OCI-LY3 (cell line): Measurements from ENCODE around the gene LGMN.

Source experiments
- H2AFZ ChIP-seq: fragments of 200-600, 300-600 bp; shearing (Covaris generic); 2 replicates; pipeline ENCODE4 v1.6.0; 2014; ENCODE audit warnings: antibody characterized with exemption, low read depth, low read length
- H3K27ac ChIP-seq: fragments of 200-600, 300-600 bp; sonication (generic); 2 replicates; pipeline ENCODE4 v1.5.1; 2014; ENCODE audit warnings: mild to moderate bottlenecking, low read length, moderate library complexity, mixed read lengths
- H3K27me3 ChIP-seq: fragments of 200-600, 300-600 bp; sonication (generic); 2 replicates; pipeline ENCODE4 v1.6.1; 2014; ENCODE audit warnings: low read depth, low read length, mixed read lengths
- H3K36me3 ChIP-seq: fragments of 200-600, 300-600 bp; sonication (generic); replicated peaks from 2 replicates; pipeline ENCODE3; 2014; ENCODE audit warnings: low read depth, low read length, mixed read lengths
- H3K4me1 ChIP-seq: fragments of 300-600, 200-600 bp; sonication (generic); 2 replicates; pipeline ENCODE4 v1.6.1; 2014; ENCODE audit warnings: low read length, mixed read lengths
- H3K4me2 ChIP-seq: fragments of 200-600, 300-600 bp; sonication (generic); 2 replicates; pipeline ENCODE4 v1.6.1; 2014; ENCODE audit warnings: low read length, mixed read lengths
- H3K4me3 ChIP-seq: fragments of 300-600, 200-600 bp; sonication (generic); 2 replicates; pipeline ENCODE4 v1.5.1; 2014; ENCODE audit warnings: antibody characterized with exemption, mild to moderate bottlenecking, low read length, moderate library complexity
- H3K79me2 ChIP-seq: fragments of 300-600, 200-600 bp; shearing (Covaris generic); 2 replicates; pipeline ENCODE4 v1.6.1; 2014; ENCODE audit warnings: mild to moderate bottlenecking, low read length, mixed read lengths
- H3K9ac ChIP-seq: fragments of 300-600, 200-600 bp; shearing (Covaris generic); 2 replicates; pipeline ENCODE4 v1.6.0; 2014; ENCODE audit warnings: mild to moderate bottlenecking, low read length, moderate library complexity
- H3K9me3 ChIP-seq: fragments of 200-600, 300-600 bp; shearing (Covaris generic); 2 replicates; pipeline ENCODE4 v1.6.1; 2014; ENCODE audit warnings: low read length, mixed read lengths; ENCODE audit not compliant: insufficient read depth
- H4K20me1 ChIP-seq: fragments of 200-600, 300-600 bp; sonication (generic); 2 replicates; pipeline ENCODE4 v1.6.1; 2016; ENCODE audit warnings: low read length, mixed read lengths; ENCODE audit not compliant: insufficient read depth
- EZH2phosphoT487 ChIP-seq: fragments of 200-600 bp; shearing (Covaris generic); IDR thresholded peaks from 2 replicates; pipeline ENCODE4 v1.6.1; 2018; ENCODE audit warnings: antibody characterized with exemption, mixed run types, low read depth
- TF ChIP-seq, protein P1 (sequence below): fragments of 200-600, 300-600 bp; sonication (generic); IDR thresholded peaks from 2 replicates; pipeline ENCODE4 v1.5.1; 2014; ENCODE audit warnings: antibody characterized with exemption, low read length, low read depth

Gene LGMN

GRCh38 chr14:92694807-92695206, 53.6 kb downstream of the LGMN start:
- H3K79me2 ChIP-seq, result no peaks in the 10 kb centered on the region
- no peaks in the 10 kb centered on the region; the same call in 1 of the 2 replicates for H4K20me1 ChIP-seq
- H2AFZ ChIP-seq, result no peak overlapping the region
- no peaks in the 10 kb centered on the region for H3K36me3 ChIP-seq
- H3K9ac ChIP-seq, result no peak overlapping the region
- no peak overlapping the region for H3K4me3 ChIP-seq
- H3K27ac ChIP-seq, result no peak overlapping the region
- no peak for TF ChIP-seq EZH2phosphoT487
- TF ChIP-seq, protein P1, sequence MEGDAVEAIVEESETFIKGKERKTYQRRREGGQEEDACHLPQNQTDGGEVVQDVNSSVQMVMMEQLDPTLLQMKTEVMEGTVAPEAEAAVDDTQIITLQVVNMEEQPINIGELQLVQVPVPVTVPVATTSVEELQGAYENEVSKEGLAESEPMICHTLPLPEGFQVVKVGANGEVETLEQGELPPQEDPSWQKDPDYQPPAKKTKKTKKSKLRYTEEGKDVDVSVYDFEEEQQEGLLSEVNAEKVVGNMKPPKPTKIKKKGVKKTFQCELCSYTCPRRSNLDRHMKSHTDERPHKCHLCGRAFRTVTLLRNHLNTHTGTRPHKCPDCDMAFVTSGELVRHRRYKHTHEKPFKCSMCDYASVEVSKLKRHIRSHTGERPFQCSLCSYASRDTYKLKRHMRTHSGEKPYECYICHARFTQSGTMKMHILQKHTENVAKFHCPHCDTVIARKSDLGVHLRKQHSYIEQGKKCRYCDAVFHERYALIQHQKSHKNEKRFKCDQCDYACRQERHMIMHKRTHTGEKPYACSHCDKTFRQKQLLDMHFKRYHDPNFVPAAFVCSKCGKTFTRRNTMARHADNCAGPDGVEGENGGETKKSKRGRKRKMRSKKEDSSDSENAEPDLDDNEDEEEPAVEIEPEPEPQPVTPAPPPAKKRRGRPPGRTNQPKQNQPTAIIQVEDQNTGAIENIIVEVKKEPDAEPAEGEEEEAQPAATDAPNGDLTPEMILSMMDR, result no peak
- H3K4me1 ChIP-seq, result no peaks in the 10 kb centered on the region
- H3K4me2 ChIP-seq, result no peak overlapping the region
- no peaks in the 10 kb centered on the region for H3K9me3 ChIP-seq
- H3K27me3 ChIP-seq, result peaks cover 54% of the 10 kb centered on the region

- Histone ChIP-seq H3K27ac (no peak overlapping the region), H4K20me1 (no peaks in the 10 kb centered on the region; the same call in 1 of the 2 replicates), H3K9ac (no peak overlapping the region), H3K9me3 (no peaks in the 10 kb centered on the region), H3K79me2 (no peaks in the 10 kb centered on the region), H3K4me1 (no peaks in the 10 kb centered on the region), H3K4me3 (no peak overlapping the region), H2AFZ (no peak overlapping the region), H3K27me3 (peaks cover 54% of the 10 kb centered on the region), H3K4me2 (no peak overlapping the region), H3K36me3 (no peaks in the 10 kb centered on the region)
- TF ChIP-seq, protein P1, result no peak
- TF ChIP-seq EZH2phosphoT487, result no peak
These were observed 54.2 kb downstream of the LGMN start for GRCh38 chr14:92693998-92694795.

- Histone ChIP-seq H3K27ac (no peak overlapping the region), H3K36me3 (no peaks in the 10 kb centered on the region), H3K4me2 (no peak overlapping the region), H3K4me3 (no peak overlapping the region), H3K9ac (no peak overlapping the region), H2AFZ (no peak overlapping the region), H3K4me1 (no peaks in the 10 kb centered on the region), H3K27me3 (peaks cover 46% of the 10 kb centered on the region), H4K20me1 (no peaks in the 10 kb centered on the region; the same call in 1 of the 2 replicates), H3K9me3 (no peaks in the 10 kb centered on the region), H3K79me2 (no peaks in the 10 kb centered on the region)
- no peak for TF ChIP-seq EZH2phosphoT487
- TF ChIP-seq, protein P1, result no peak
These were observed 55.6 kb downstream of the LGMN start for GRCh38 chr14:92692822-92693226.

- no peak overlapping the region for H3K27ac ChIP-seq
- H3K4me2 ChIP-seq, result no peak overlapping the region
- TF ChIP-seq, protein P1, result peak; percentile 58
- no peak for TF ChIP-seq EZH2phosphoT487
- H3K9me3 ChIP-seq, result no peaks in the 10 kb centered on the region
- H3K27me3 ChIP-seq, result peaks cover 30% of the 10 kb centered on the region
- no peaks in the 10 kb centered on the region; the same call in 1 of the 2 replicates for H4K20me1 ChIP-seq
- no peak overlapping the region for H3K9ac ChIP-seq
- no peaks in the 10 kb centered on the region for H3K79me2 ChIP-seq
- H3K4me3 ChIP-seq, result no peak overlapping the region
- H3K4me1 ChIP-seq, result no peaks in the 10 kb centered on the region
- H3K36me3 ChIP-seq, result no peaks in the 10 kb centered on the region
- no peak overlapping the region for H2AFZ ChIP-seq
These were observed 58.0 kb downstream of the LGMN start for GRCh38 chr14:92690171-92691011.
